ENCODE results near the gene GATB. TPM values are rescaled to one million over a fixed set of nuclear protein-coding genes. Genes with fewer than 3 reads are reported as not detected.

Gene GATB
- polyA plus RNA-seq, 12 donors = 19.6 to 40.3 (median 21.8) TPM; not detected in 1

DNA sequence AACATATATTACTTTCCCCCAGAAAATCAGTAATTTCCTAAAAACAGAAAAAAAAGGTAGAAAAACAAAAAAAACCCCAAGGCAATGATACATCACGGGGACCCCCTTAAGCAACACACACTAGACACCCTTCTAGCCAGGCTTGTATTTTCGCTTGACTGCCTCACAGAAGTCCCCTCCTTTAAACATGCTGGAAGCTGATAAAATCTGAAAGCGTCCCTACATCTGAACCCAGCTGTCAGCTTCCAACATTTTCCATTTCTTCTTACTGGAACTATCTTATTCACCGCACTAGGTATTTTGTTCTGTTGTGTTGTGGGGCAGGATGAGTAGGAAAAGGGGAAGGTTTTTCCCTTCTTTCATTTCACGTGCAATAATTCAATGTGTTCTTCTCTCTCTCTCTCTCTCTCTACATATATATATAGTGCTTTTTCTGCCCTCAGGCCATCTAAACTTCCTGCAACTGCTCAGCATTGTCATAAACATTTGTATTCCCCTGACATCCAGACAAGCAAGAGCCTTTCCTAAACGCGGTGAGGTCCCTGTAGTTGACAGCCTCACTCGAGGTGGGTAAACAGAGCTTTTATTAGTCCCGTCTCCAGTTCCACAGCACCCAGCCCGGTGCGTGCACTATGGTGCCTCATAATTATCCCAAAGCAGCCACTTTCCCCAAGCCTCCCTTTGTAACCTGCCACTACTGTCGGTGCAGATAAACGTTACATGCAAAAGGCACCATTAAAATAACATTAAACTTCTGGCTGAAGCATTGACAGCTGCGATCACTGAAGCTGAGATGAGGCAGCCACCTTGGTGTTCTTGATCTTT lies 82.5 kb downstream of the GATB start:
- DNase-seq = no peak

DNA sequence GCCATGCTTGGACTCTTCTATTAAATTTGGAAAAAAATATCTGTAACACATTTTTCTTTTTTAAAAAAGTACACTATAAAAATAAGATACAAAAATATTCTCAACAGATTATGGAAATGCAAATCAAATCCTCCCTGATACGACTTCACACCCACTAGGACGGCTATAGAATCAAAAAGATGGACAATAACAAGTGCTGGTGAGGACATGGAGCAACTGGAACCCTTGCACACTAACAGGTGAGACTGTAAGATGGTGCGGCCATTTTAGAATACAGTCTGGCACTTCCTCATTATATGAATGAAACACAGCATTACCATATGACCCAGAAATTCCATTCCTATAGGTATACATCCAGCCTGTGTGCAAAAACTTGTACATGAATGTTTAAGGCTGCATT lies 83.6 kb downstream of the GATB start:
- DNase-seq = no peak

GRCh38 chr4:151676301-151676700 lies 84.5 kb downstream of the GATB start:
- no peak for DNase-seq

GRCh38 chr4:151675411-151675971 lies 85.3 kb downstream of the GATB start:
- no peak for DNase-seq

- peak; percentile 49 for DNase-seq
Observed at GRCh38 chr4:151674804-151675391, 85.9 kb downstream of the GATB start.

GRCh38 chr4:151673908-151674520 lies 86.8 kb downstream of the GATB start:
- DNase-seq = no peak

DNA sequence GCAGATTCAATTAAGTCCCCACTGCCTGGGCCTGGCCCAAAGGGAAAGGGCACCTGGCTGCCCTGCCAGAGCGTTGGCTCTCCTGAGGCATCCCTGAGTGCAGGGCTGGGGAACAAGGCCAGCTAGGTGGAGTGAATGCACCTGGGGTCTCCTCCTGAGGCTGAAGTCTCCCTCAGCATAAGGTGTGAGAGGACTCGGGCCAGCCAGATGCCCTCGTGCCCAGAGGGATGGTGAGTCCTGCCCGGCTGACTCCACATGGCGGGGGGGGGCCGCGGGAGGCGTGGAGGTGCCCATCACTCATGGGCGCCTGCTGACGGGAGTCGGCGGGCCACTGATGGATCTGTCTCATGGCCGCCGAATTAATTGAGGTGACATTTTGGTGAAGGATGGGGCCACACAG lies 87.8 kb downstream of the GATB start:
- no peak for DNase-seq

GRCh38 chr4:151671541-151672059 lies 89.2 kb downstream of the GATB start:
- DNase-seq = no peak

DNA sequence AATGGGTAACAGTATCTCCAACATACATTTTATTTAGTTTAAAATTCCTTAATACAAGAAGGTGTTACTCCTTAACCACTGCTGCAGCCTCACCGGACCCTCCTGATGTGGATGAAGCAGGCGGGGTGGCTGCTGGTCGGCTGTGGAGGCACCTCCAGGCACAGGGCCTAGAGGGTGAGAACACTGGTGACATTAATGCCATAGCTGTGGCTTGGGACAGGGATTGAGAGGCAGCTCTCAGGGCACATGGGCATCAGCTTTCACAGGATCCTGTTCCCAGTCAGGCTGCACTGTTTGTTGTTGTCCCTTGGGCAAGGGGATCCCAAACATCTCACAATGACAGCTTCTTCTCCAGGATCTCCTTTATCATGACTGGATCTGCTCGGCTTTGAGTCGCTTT lies 90.0 kb downstream of the GATB start:
- no peak for DNase-seq

DNA sequence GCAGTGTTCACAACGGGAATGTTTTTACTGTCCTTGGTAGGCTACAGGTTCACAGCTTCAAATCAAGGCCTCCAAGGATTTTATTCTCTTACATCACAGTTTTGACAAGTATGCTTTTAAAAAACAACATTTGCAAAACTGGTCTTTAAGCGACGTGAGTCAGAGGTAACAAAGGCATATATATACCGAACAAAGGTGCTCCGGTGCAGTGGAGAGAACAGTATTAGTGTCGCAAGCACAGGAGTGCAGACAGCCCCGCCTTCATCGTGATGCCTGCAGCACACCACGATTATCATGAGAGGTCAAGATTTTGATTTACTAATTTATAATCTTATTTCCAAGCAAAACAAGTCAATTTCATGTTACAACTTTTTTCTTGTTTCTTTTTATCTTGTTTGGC lies 90.8 kb downstream of the GATB start:
- no peak for DNase-seq

DNA sequence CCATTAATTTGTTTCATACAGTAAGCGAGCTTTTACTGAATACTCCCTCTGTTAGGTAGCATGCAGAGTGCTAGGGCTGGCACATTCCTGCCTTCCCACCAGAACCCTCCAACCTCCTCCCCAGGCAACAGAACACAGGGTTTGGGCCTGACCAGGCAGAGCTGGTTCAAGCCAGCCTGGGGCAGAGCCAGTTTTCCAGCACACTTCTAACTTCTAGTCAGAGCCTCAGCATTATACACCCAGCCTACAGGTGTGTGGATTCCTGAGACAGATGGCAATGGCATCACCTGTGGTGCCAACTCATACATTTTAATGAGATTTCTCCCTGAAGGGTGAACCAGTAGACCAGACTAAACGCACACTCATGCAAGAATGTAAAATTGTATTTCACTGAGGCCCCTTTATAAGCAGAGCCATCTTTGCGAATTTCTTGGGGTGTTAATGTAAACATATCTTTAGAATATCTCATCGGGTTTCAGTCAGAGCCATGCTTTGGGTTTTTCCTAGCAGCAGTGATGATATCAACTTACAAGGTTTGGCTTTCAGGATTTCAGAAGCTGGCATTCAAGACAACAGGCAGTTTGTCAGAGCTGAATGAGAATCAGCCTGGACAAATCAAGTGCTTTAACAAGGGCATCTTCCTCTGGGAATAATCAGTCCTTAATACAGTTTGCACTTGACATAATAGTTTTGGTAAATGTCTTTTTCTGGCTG lies 92.0 kb downstream of the GATB start:
- no peak for DNase-seq

GRCh38 chr4:151667666-151668065 lies 93.1 kb downstream of the GATB start:
- DNase-seq = no peak

GRCh38 chr4:151667048-151667447 lies 93.8 kb downstream of the GATB start:
- peak; percentile 18 for DNase-seq

DNA sequence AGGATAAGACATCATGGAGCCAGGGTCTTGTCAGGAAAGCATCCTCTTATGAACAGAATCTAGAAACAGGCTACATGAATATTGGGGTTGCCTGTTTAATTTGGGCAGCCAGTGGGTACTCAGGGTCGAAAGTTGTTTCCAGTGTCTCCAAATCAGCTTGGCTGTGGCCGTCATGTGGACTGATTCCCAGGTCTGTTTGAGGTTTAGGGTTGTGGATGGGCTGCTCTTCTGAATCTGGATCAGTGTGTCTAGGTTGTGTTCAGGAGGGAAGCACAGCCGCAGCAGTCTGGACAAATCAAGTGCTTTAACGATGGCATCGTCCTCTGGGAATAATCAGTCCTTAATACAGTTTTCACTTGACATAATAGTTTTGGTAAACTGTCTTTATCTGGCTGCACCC lies 94.3 kb downstream of the GATB start:
- no peak for DNase-seq

DNA sequence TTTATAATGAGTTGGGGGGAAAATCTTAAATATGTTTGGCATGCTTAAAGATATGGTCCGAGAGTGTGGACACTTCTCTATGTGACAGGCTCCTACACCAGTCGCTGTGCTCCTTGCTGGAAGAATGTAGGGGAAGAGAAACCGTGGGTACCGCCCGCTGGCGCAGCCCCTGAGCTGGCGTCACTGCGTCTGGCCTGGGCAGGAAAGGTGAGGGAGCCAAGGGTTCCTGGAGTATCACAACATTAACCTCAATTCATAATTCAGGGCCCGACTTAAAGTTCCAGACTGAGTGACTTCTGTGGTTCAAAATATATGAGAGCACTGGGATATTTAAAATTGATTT lies 95.1 kb downstream of the GATB start:
- no peak for DNase-seq

- DNase-seq = no peak
Observed at GRCh38 chr4:151665022-151665784, 95.6 kb downstream of the GATB start.

- DNase-seq = no peak
Observed at GRCh38 chr4:151664289-151664688, 96.5 kb downstream of the GATB start.

DNA sequence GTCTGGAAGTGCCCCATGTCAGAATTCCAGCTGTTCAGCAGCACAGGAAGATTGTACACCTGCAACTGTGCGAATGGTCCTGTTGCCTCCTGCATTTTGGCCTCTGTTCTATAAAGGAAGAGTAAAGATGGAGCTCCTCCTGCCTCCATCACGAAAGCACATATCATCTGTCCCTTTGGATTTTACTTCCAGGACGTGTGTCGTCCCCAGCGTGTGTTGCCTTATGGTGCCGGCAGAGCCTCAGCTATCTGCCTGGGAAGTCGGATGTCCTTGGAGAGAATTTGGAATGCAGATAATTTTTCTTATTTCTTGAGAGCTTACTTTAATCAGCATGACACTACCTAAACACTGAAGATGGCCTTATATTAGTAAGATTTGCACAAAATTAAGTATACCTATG lies 97.7 kb downstream of the GATB start:
- DNase-seq = no peak

GRCh38 chr4:151661873-151662272 lies 98.9 kb downstream of the GATB start:
- no peak for DNase-seq

DNA sequence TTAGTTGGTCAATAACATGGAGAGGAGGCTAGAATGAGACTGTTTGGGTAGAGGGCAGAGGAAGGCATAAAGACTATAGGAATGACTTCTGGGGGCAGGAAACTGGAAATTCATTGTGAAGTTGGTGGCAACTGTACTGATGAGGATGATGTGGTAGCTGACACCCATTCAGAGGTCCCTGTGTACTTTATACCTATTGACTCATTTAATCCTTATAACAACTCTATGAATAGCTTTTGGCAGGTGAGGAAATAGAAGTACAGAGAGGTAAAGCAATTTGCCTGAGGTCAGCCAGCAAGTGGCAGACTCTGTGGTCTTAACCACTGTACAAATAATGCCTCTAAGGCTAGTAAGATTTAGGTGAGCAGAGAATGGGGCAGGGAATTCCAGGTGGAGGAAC lies 100.1 kb downstream of the GATB start:
- no peak for DNase-seq

All from muscle of arm (tissue), 12 donors.